Left colon (tissue), 2 donors: ENCODE measurements around the gene VCL. TPM values are rescaled to one million over a fixed set of nuclear protein-coding genes. Genes with fewer than 3 reads are reported as not detected.
"Not testable (repeated sequence)": the region's sequence is repeated elsewhere in the genome, so short reads cannot be mapped to it uniquely, and the experiment has no call there.

Experiments
- ATAC-seq: fragments of 200-7000 bp; cut with Tn5 transposase; one replicate; pipeline ENCODE4 v1.9.1; 2020; ENCODE audit warnings: mild to moderate bottlenecking, moderate library complexity
- DNase-seq, 2 donors: peaks; one replicate each; pipeline ENCODE4 v3.0.0-alpha.2; 2020
- intact Hi-C, 2 donors: fragments of 100-400 bp; cut with DNase I in 1 of 2; cut with micrococcal nuclease in 1 of 2; formaldehyde crosslinking; loops; one replicate each; pipeline versions ENCODE4 v1.11.2 to v1.14.0; 2022; cut with DNase I, micrococcal nuclease
- total RNA-seq, 2 donors: library from RNA; stranded (reverse); fragmentation: NEBNext Ultra II Directional; extraction: Animal tissue kit (Norgen Biotek cat#: 25700); gene quantifications; one replicate each; pipeline ENCODE4 v1.2.1, GENCODE V29; 2021
- donor health status: DM: no; HTN: no; CAD: no.
- donor health status: DM: yes; HTN: yes; CAD: no.

Gene VCL
- total RNA-seq, 2 donors from 2014 or later: 122 to 123 TPM

- DNase-seq (no peak), ATAC-seq (no peak)
- intact Hi-C loops: no loop called here
Observed at GRCh38 chr10:74117738-74118137, 119.8 kb downstream of the VCL start.

- intact Hi-C loops: no loop called here
- DNase-seq (peak in 1 of 2 donors; percentile 26), ATAC-seq (peak; percentile 90)
Observed at GRCh38 chr10:74118804-74119203, 120.9 kb downstream of the VCL start.

- intact Hi-C loops: no loop called here
- DNase-seq: no peak
- ATAC-seq: no peak
Observed at GRCh38 chr10:74120911-74121310, 123.0 kb downstream of the VCL start.

- intact Hi-C loops: no loop called here
- ATAC-seq (no peak), DNase-seq (no peak)
Observed at GRCh38 chr10:74121368-74121767, 123.5 kb downstream of the VCL start.

GRCh38 chr10:74122060-74122459 lies 124.1 kb downstream of the VCL start:
- intact Hi-C loops: no loop called here
- DNase-seq (no peak), ATAC-seq (no peak)

GRCh38 chr10:74123081-74123480 lies 125.2 kb downstream of the VCL start:
- no peak for ATAC-seq
- no peak for DNase-seq
- intact Hi-C loops: no loop called here

GRCh38 chr10:74133923-74134820 lies 136.3 kb downstream of the VCL start:
- no peak for DNase-seq
- ATAC-seq: no peak
- intact Hi-C loops: no loop called here

- ATAC-seq (no peak), DNase-seq (no peak)
- intact Hi-C loops: no loop called here
Observed at GRCh38 chr10:74135452-74135851, 137.5 kb downstream of the VCL start.

GRCh38 chr10:74137992-74138391 lies 140.1 kb downstream of the VCL start:
- DNase-seq (no peak), ATAC-seq (no peak)
- intact Hi-C loops: no loop called here

GRCh38 chr10:74138596-74138995 lies 140.7 kb downstream of the VCL start:
- intact Hi-C loops, DNase-seq, ATAC-seq: not testable (repeated sequence)

GRCh38 chr10:74139981-74140380 lies 142.1 kb downstream of the VCL start:
- ATAC-seq: no peak

GRCh38 chr10:74140553-74140952 lies 142.6 kb downstream of the VCL start:
- intact Hi-C loops: no loop called here
- ATAC-seq (no peak), DNase-seq (no peak)

More at GRCh38 chr10:74139981-74140380, 142.1 kb downstream of the VCL start:
- intact Hi-C loops: no loop called here
- DNase-seq: no peak

- ATAC-seq (no peak), DNase-seq (no peak)
- intact Hi-C loops: no loop called here
Observed at GRCh38 chr10:74145133-74145532, 147.2 kb downstream of the VCL start.

- intact Hi-C loops, ATAC-seq, DNase-seq: not testable (repeated sequence)
Observed at GRCh38 chr10:74146980-74147379, 149.1 kb downstream of the VCL start.

GRCh38 chr10:74150204-74150989 lies 152.5 kb downstream of the VCL start, which contains the start of gene AP3M1:
TSS of gene AP3M1 (minus strand) at chr10:74150828. CDS start at chr10:74138379, 12,449 bp downstream.
- DNase-seq (peak; percentile 86 to 87), ATAC-seq (peak; percentile 68)
- intact Hi-C loops: no loop called here

GRCh38 chr10:74150990-74151878 lies 153.3 kb downstream of the VCL start, which contains the start of gene ADK:
TSS of gene ADK (plus strand) at chr10:74151221. CDS start at chr10:74151279, 58 bp downstream.
- ATAC-seq (peak; percentile 95), DNase-seq (peak; percentile 100)
- intact Hi-C loops: no loop called here

- intact Hi-C loops: no loop called here
- ATAC-seq: no peak
- no peak for DNase-seq
Observed at GRCh38 chr10:74151879-74152722, 154.2 kb downstream of the VCL start.

- ATAC-seq (no peak), DNase-seq (no peak)
- intact Hi-C loops: no loop called here
Observed at GRCh38 chr10:74153123-74153522, 155.2 kb downstream of the VCL start.
